DND-41 (cell line): ENCODE data around the gene ZNF383.
"Not testable (repeated sequence)": the region's sequence is repeated elsewhere in the genome, so short reads cannot be mapped to it uniquely, and the experiment has no call there.

ENCODE experiments used
- CTCF ChIP-seq: IDR thresholded peaks from 2 replicates; pipeline ENCODE4 v1.5.1; 2012; ENCODE audit warnings: borderline replicate concordance, low read length, moderate library complexity, mild to moderate bottlenecking; ENCODE audit not compliant: poor library complexity, severe bottlenecking; ENCODE audit errors: extremely low read depth
- EZH2 ChIP-seq: IDR thresholded peaks from 3 replicates; pipeline ENCODE4 v1.6.1; 2012; ENCODE audit warnings: borderline replicate concordance, low read depth, mild to moderate bottlenecking, moderate library complexity, low read length, inconsistent platforms; ENCODE audit not compliant: severe bottlenecking

GRCh38 chr19:37294246-37294645 is 76.2 kb downstream of the ZNF383 start:
- not testable (repeated sequence) for TF ChIP-seq CTCF, EZH2
